ENCODE results near the gene RAMP1.

- TF ChIP-seq MAFK (IDR thresholded peaks at IDR 0.05; ENCODE audit: low read depth, low read length), result no peak
- no peak for TF ChIP-seq POLR2A (IDR thresholded peaks at IDR 0.05; ENCODE audit: low read depth, low read length)
- no peak for TF ChIP-seq CHD1 (IDR thresholded peaks at IDR 0.05; ENCODE audit: low read depth, low read length)
- TF ChIP-seq CTCF (conservative IDR thresholded peaks at IDR 0.05; ENCODE audit: low read depth, low read length), result no peak
- TF ChIP-seq SMC3 (IDR thresholded peaks at IDR 0.05; ENCODE audit: low read depth, low read length), result no peak
- TF ChIP-seq RFX5 (IDR thresholded peaks at IDR 0.05; ENCODE audit: low read depth, low read length), result no peak
- no peak for TF ChIP-seq USF2 (IDR thresholded peaks at IDR 0.05; ENCODE audit: low read depth, low read length)
- TF ChIP-seq RAD21 (IDR thresholded peaks at IDR 0.05; ENCODE audit: low read length), result no peak
- no peak for TF ChIP-seq BHLHE40 (IDR thresholded peaks at IDR 0.05; ENCODE audit: low read depth, low read length)
- TF ChIP-seq MXI1 (IDR thresholded peaks at IDR 0.05; ENCODE audit: borderline replicate concordance, low read depth, low read length), result no peak
- no peak for TF ChIP-seq CEBPB (IDR thresholded peaks at IDR 0.05; ENCODE audit: low read depth, low read length)
- TF ChIP-seq MAZ (IDR thresholded peaks at IDR 0.05; ENCODE audit: borderline replicate concordance, low read depth, low read length), result no peak
- no peak for TF ChIP-seq FOS (IDR thresholded peaks at IDR 0.05; ENCODE audit: low read depth, low read length)
- TF ChIP-seq RCOR1 (IDR thresholded peaks at IDR 0.05; ENCODE audit: insufficient replicate concordance, low read length), result no peak
These were observed 71.8 kb downstream of the RAMP1 start for GRCh38 chr2:237931205-237931721.
